Measurements from ENCODE around the gene VAPB.

The VAPB gene

DNA sequence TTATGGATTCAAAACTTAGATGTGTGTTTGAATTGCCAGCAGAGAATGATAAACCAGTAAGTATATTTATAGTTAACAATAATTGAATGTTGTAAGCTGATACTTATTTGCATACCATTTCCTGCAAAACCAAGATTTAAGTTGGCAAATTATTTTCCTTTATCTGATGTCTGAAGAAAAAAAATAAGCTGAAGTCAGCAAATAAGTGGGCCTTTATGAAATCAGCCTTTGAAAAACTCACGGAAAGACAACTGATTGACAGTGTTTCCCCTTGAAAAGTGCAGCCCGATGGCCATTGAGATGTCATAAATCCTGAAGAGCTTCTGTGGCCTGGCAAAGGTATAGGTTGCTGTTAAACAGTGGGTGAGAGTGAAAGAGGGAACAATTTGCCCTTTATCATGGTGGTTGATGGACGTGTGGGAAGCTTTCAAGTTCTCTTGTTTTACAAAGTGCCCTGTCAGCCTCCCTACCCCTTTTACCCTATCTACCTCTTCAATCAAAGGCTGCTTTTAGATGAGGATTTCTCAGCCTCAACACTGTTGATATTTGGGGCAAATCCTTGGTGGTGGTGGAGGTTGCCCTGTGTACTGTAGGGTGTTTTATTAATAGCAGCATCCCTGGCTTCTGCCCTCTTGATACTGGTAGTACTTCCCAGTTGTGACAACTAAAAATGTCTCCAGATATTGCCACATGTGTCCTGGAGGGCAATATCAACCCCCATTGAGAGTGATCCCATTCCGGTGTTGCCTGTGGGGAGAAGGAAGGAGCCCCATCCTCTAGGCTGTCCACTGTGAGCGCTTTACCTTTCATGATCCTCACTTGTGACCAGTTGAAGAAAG lies 50.2 kb downstream of the VAPB start:
- no peaks in the 10 kb centered on the region for H3K27me3 ChIP-seq
- no peak overlapping the region for H3K9ac ChIP-seq
- TF ChIP-seq Cebpa-rat (IDR thresholded peaks at IDR 0.05) = no peak
- H3K27ac ChIP-seq = no peak overlapping the region
- no peak overlapping the region for H3K4me3 ChIP-seq
- peaks cover 8 to 27% (median 12%) of the 10 kb centered on the region in 10 experiments; a peak in 19 of 20 replicates for H3K4me1 ChIP-seq
- no peaks in the 10 kb centered on the region for H3K9me3 ChIP-seq (replicated peaks in 1 of 11)
- no peak overlapping the region for H3K4me2 ChIP-seq
- H3K36me3 ChIP-seq = peaks cover 86 to 100% (median 97%) of the 10 kb centered on the region in 11 experiments
- H4K20me1 ChIP-seq = peaks cover 22 to 98% (median 83%) of the 10 kb centered on the region in 11 experiments; a peak in 19 of 22 replicates

DNA sequence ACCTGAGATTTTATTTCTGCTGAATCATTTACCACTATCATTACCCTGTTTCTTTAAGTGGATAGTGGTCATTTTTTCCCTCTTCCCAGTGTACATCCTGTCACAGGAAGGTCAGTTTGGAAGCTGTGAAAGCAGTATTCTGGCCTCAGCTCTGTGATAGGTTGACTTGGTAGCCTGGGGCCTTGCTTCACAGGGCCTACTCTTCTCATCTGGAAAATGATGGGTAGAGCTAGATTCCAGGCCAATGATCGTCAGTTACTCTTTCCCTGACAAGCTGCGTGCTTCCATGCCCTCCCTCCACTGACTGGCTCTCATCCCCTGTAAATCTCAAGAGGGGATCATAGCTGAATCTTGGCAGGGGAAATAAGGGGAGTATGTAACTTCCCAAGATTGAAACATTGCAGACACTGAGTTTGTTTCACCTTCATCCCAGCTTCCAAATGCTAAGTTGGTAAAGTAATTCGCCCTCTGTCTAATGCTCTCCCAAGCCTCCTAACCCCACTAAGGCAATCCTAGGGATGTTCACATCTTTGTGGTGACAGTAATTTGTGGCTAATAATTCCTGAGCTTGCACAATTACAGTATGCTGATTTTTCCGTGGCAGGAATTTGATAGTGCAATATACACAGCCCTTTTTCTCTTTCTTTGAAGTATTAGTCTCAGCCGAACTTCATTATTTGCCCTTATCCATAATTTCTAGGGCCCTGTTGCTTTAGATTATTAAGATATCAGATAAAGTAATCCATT lies 51.2 kb downstream of the VAPB start:
- H4K20me1 ChIP-seq = peaks cover 28 to 98% (median 81%) of the 10 kb centered on the region in 11 experiments; a peak in 19 of 22 replicates
- H3K4me2 ChIP-seq = no peak overlapping the region
- H3K27ac ChIP-seq = 0 out of 22 replicates have a peak overlapping the region, but pooled peaks of 1 of the 11 experiments have one; percentile 3
- peaks cover 16 to 37% (median 21%) of the 10 kb centered on the region in 10 experiments for H3K4me1 ChIP-seq
- no peaks in the 10 kb centered on the region for H3K9me3 ChIP-seq (replicated peaks in 1 of 11)
- no peaks in the 10 kb centered on the region for H3K27me3 ChIP-seq
- H3K4me3 ChIP-seq = no peak overlapping the region
- TF ChIP-seq Cebpa-rat (IDR thresholded peaks at IDR 0.05) = no peak
- no peak overlapping the region for H3K9ac ChIP-seq
- H3K36me3 ChIP-seq = peaks cover 88 to 100% (median 97%) of the 10 kb centered on the region in 11 experiments

- Histone ChIP-seq H3K27ac (no peak overlapping the region), H3K9me3 (replicated peaks in 1 of 11) (no peaks in the 10 kb centered on the region), H3K4me3 (no peak overlapping the region), H3K9ac (no peak overlapping the region), H4K20me1 (peaks cover 33 to 96% (median 71%) of the 10 kb centered on the region in 11 experiments; a peak in 19 of 22 replicates), H3K27me3 (no peaks in the 10 kb centered on the region), H3K36me3 (peaks cover 85 to 100% (median 96%) of the 10 kb centered on the region in 11 experiments), H3K4me2 (no peak overlapping the region), H3K4me1 (peaks cover 16 to 51% (median 28%) of the 10 kb centered on the region in 10 experiments)
- no peak for TF ChIP-seq Cebpa-rat (IDR thresholded peaks at IDR 0.05)
Measured at GRCh38 chr20:58441723-58442122, 52.7 kb downstream of the VAPB start.

- Histone ChIP-seq H3K9me3 (replicated peaks in 1 of 11) (no peaks in the 10 kb centered on the region), H3K27ac (peak overlapping the region in 1 of 11 experiments; percentile 24; a peak in 1 of 22 replicates), H3K4me1 (peaks cover 0 to 63% (median 30%) of the 10 kb centered on the region in 10 experiments; a peak in 17 of 20 replicates), H4K20me1 (peaks cover 18 to 90% (median 62%) of the 10 kb centered on the region in 11 experiments; a peak in 19 of 22 replicates), H3K4me2 (peak overlapping the region in 8 of 11 experiments; percentile 33 to 82 (median 78); a peak in 15 of 22 replicates), H3K27me3 (no peaks in the 10 kb centered on the region), H3K36me3 (peaks cover 73 to 100% (median 89%) of the 10 kb centered on the region in 11 experiments), H3K4me3 (0 out of 20 replicates have a peak overlapping the region, but pooled peaks of 1 of the 10 experiments have one; percentile 14), H3K9ac (peak overlapping the region in 2 of 11 experiments; percentile 14 to 16; a peak in 2 of 22 replicates)
- TF ChIP-seq Cebpa-rat (IDR thresholded peaks at IDR 0.05) = no peak
Measured at GRCh38 chr20:58444746-58445255, 55.8 kb downstream of the VAPB start.

- Histone ChIP-seq H3K4me2 (no peak overlapping the region), H3K4me1 (peaks cover 0 to 51% (median 30%) of the 10 kb centered on the region in 10 experiments; a peak in 17 of 20 replicates), H3K36me3 (peaks cover 69 to 100% (median 85%) of the 10 kb centered on the region in 11 experiments), H3K27ac (no peak overlapping the region), H4K20me1 (peaks cover 18 to 80% (median 56%) of the 10 kb centered on the region in 11 experiments; a peak in 19 of 22 replicates), H3K9me3 (replicated peaks in 1 of 11) (0 out of 22 replicates have a peak, but pooled peaks cover 0 to under 1% (median 0%) of the 10 kb centered on the region in 11 experiments), H3K27me3 (no peaks in the 10 kb centered on the region), H3K4me3 (no peak overlapping the region), H3K9ac (0 out of 22 replicates have a peak overlapping the region, but pooled peaks of 1 of the 11 experiments have one; percentile 5)
- no peak for TF ChIP-seq Cebpa-rat (IDR thresholded peaks at IDR 0.05)
Measured at GRCh38 chr20:58446264-58446959, 57.4 kb downstream of the VAPB start.

GRCh38 chr20:58446960-58447265 lies 57.9 kb downstream of the VAPB start:
- H3K27me3 ChIP-seq = no peaks in the 10 kb centered on the region
- H3K36me3 ChIP-seq = peaks cover 70 to 100% (median 84%) of the 10 kb centered on the region in 11 experiments
- H3K9ac ChIP-seq = 0 out of 22 replicates have a peak overlapping the region, but pooled peaks of 1 of the 11 experiments have one; percentile 5
- H3K4me2 ChIP-seq = no peak overlapping the region
- H3K4me3 ChIP-seq = no peak overlapping the region
- H3K4me1 ChIP-seq = peaks cover 0 to 49% (median 30%) of the 10 kb centered on the region in 10 experiments; a peak in 17 of 20 replicates
- no peak overlapping the region for H3K27ac ChIP-seq
- H4K20me1 ChIP-seq = peaks cover 18 to 75% (median 54%) of the 10 kb centered on the region in 11 experiments; a peak in 19 of 22 replicates
- H3K9me3 ChIP-seq (replicated peaks in 1 of 11) = peaks cover 0 to 6% (median 2%) of the 10 kb centered on the region in 11 experiments; a peak in 5 of 22 replicates
- no peak for TF ChIP-seq Cebpa-rat (IDR thresholded peaks at IDR 0.05)

DNA sequence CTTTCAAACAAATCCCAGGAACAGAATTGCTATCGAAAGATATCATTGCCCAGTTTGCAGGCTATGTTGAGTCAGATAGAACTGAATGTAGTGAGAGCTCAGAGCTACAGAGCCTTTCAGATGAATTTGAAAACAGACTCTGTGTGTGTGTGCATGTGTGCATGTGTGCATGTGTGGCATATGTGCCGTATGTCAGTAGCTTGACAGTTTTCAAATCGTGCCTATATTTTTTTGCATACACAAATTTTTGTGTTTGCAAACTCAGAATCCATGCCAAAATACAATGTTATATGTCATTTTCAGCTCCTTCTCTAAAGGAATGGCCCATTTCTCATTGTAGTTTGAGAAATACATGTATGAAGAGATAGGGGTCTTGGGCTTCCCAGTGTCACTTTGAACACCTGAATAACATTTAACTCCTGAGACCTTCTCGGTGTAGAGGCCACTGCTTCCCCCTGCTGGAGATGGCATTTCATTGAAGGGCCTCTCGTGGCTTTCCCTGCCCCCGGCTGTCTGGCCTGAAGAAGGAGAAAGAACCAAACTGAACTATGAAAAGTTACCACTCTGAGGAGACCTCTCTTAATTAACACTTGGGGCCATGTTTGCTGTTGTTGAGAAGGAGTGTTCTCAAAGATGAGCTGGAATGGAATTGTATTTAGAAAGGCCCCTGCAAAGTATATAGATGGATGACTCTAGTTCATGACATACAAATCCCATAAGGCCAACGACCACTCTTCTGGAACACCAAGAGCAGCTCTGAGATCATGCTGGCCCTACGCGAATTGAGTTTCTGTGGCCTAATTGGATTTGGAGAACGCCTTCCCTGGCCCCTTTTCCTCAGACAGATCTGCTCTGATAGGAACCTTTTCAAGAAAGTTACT lies 58.7 kb downstream of the VAPB start:
- Histone ChIP-seq H4K20me1 (peaks cover 18 to 67% (median 53%) of the 10 kb centered on the region in 11 experiments; a peak in 19 of 22 replicates), H3K4me3 (no peak overlapping the region), H3K27ac (no peak overlapping the region), H3K9ac (no peak overlapping the region; a peak in 1 of 22 replicates), H3K36me3 (peaks cover 70 to 99% (median 84%) of the 10 kb centered on the region in 11 experiments), H3K9me3 (replicated peaks in 1 of 11) (peaks cover 0 to 13% (median 7%) of the 10 kb centered on the region in 11 experiments; a peak in 11 of 22 replicates), H3K4me1 (peaks cover 0 to 49% (median 30%) of the 10 kb centered on the region in 10 experiments; a peak in 17 of 20 replicates), H3K4me2 (0 out of 22 replicates have a peak overlapping the region, but pooled peaks of 1 of the 11 experiments have one; percentile 8), H3K27me3 (no peaks in the 10 kb centered on the region)
- TF ChIP-seq Cebpa-rat (IDR thresholded peaks at IDR 0.05) = no peak
